GM12878 (cell line): ENCODE data around the gene UNC119. TPM values are rescaled to one million over a fixed set of nuclear protein-coding genes. Genes with fewer than 3 reads are reported as not detected.

ENCODE experiments used
- CHD2 ChIP-seq: IDR thresholded peaks from 2 replicates; pipeline ENCODE4 v1.6.1; 2011; ENCODE audit warnings: low read depth, low read length, improper control_type of control experiment, borderline replicate concordance
- EP300 ChIP-seq, 2 experiments: fragments of 150-350 bp in 1 of 2; IDR thresholded peaks; 2 replicates each; pipeline ENCODE4 v1.6.1; 2011 to 2012; ENCODE audit warnings: low read depth in 2 of 2, low read length in 2 of 2, borderline replicate concordance in 1 of 2, improper control_type of control experiment in 1 of 2, inconsistent platforms in 1 of 2; ENCODE audit not compliant: control insufficient read depth in 1 of 2
- ETV6 ChIP-seq, 2 experiments: fragments of 450-650 bp in 1 of 2; IDR thresholded peaks in 1 of 2; conservative IDR thresholded peaks in 1 of 2; 2 replicates each; pipeline ENCODE4 v1.6.1; 2014; ENCODE audit warnings: antibody characterized with exemption in 1 of 2, borderline replicate concordance in 1 of 2, low read depth in 1 of 2, mild to moderate bottlenecking in 1 of 2, moderate library complexity in 1 of 2
- MYB ChIP-seq: fragments of 150-350 bp; IDR thresholded peaks from 2 replicates; pipeline ENCODE4 v1.6.1; 2014; ENCODE audit warnings: mild to moderate bottlenecking, low read depth, low read length, borderline replicate concordance
- NFIC ChIP-seq: IDR thresholded peaks from 2 replicates; pipeline ENCODE4 v1.6.1; 2012; ENCODE audit warnings: low read depth, mild to moderate bottlenecking, inconsistent platforms, low read length, moderate library complexity
- NFYB ChIP-seq: IDR thresholded peaks from 2 replicates; pipeline ENCODE4 v1.6.1; 2011; ENCODE audit warnings: low read depth, mild to moderate bottlenecking, low read length, improper control_type of control experiment, moderate library complexity; ENCODE audit not compliant: insufficient read depth
- NR2C2 ChIP-seq: IDR thresholded peaks from 2 replicates; pipeline ENCODE4 v1.6.1; 2011; ENCODE audit warnings: borderline replicate concordance, low read depth; ENCODE audit not compliant: control insufficient read depth, insufficient read length
- NR2F1 ChIP-seq: fragments of 450-650 bp; conservative IDR thresholded peaks from 2 replicates; pipeline ENCODE4 v1.6.1; 2017; ENCODE audit warnings: mild to moderate bottlenecking
- POLR2AphosphoS5 ChIP-seq: IDR thresholded peaks from 2 replicates; pipeline ENCODE4 v1.6.1; 2011; ENCODE audit warnings: mild to moderate bottlenecking, low read length, inconsistent platforms
- REST ChIP-seq: IDR thresholded peaks from 2 replicates; pipeline ENCODE4 v1.6.1; 2012; ENCODE audit warnings: mild to moderate bottlenecking, low read depth, low read length
- SIX5 ChIP-seq: IDR thresholded peaks from 2 replicates; pipeline ENCODE4 v1.6.1; 2011; ENCODE audit warnings: mild to moderate bottlenecking, low read depth, low read length, moderate library complexity; ENCODE audit not compliant: severe bottlenecking
- SMC3 ChIP-seq: IDR thresholded peaks from 2 replicates; pipeline ENCODE4 v1.6.1; 2011; ENCODE audit warnings: low read length, improper control_type of control experiment, borderline replicate concordance
- STAT1 ChIP-seq: fragments of 450-650 bp; conservative IDR thresholded peaks from 2 replicates; pipeline ENCODE4 v1.6.1; 2014; ENCODE audit warnings: antibody characterized with exemption, mild to moderate bottlenecking
- ZNF217 ChIP-seq: fragments of 450-650 bp; IDR thresholded peaks from 2 replicates; pipeline ENCODE4 v1.6.1; 2017; ENCODE audit warnings: antibody characterized with exemption, mild to moderate bottlenecking
- ZNF24 ChIP-seq: fragments of 450-650 bp; IDR thresholded peaks from 2 replicates; pipeline ENCODE4 v1.6.1; 2017; ENCODE audit warnings: antibody characterized with exemption, mild to moderate bottlenecking
- polyA plus RNA-seq, 11 experiments: library from polyadenylated mRNA; depleted of rRNA in 4 of 11; unstranded in 6 of 11; stranded (reverse) in 5 of 11; fragments of >200 nt; fragmentation: Nextera tagmentation in 4 of 11; fragmentation: Illumina TruSeq in 1 of 11; extraction: Ambion mirVana in 4 of 11; extraction: Trizol in 1 of 11; gene quantifications; 1 replicate in 1 of 11; 2 replicates in 10 of 11; pipeline versions ENCODE4 v1.2.1 to v1.2.3, GENCODE V29; 2011 to 2016; ENCODE audit warnings: inconsistent platforms in 2 of 11, missing spikeins in 2 of 11, low read depth in 1 of 11
- total RNA-seq, 4 experiments: library from RNA; depleted of rRNA in 3 of 4; stranded (reverse); fragments of >200 nt in 3 of 4; fragmentation: Illumina TruSeq in 1 of 4; extraction: Trizol in 1 of 4; gene quantifications; 2 replicates each; pipeline versions ENCODE4 v1.2.1 to v1.2.3, GENCODE V29; 2013 to 2021
- TF ChIP-seq, protein P1 (sequence below): fragments of 450-650 bp; IDR thresholded peaks from 2 replicates; pipeline ENCODE4 v1.6.1; 2017; ENCODE audit warnings: antibody characterized with exemption, mild to moderate bottlenecking, moderate library complexity
- TF ChIP-seq, protein P2 (sequence below): fragments of 450-650 bp; IDR thresholded peaks from 2 replicates; pipeline ENCODE4 v1.6.1; 2016; ENCODE audit warnings: mild to moderate bottlenecking
- TF ChIP-seq, protein P3 (sequence below): fragments of 450-650 bp; formaldehyde crosslinking; IDR thresholded peaks from 2 replicates; pipeline ENCODE4 v1.5.0; 2022; ENCODE audit warnings: mild to moderate bottlenecking, missing genetic modification characterization

UNC119 gene
- total and polyA plus RNA-seq, 10 of the 15 experiments (the other 5 are each of a cell fraction or from before 2014, with no cell fraction given): 2.7 to 436 (median 57.8) TPM

DNA sequence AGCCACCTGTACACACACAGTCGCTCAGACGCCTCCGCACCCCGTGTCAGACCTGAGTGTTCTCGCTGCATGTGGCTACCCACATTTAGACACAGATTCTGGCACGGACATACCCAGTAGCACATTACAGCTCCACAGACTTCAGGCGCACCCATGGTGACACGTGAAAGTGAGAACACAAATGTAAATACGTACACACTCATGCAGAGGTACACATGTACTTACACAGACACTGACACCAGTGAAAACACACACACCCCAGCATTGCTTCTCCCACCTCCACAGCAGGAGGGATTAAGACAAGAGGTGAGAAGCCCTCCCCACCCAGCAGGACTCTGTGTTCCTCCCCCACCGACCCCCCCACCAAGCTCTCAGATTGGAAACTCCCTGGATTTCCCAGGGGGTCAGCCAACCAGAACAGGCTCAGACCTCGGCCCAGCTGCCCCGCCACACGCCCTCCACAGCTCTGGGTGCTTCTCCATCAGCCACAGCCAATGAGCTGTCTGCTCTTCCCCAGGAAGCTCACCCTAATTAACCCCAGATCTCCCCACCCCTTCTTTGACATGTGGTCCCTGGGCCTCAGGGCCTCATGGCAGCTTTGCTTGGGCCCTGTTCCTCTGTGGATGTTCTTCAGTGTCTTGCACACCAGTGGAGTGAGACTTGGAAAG, 51.6 kb downstream of the UNC119 start (continued):
- TF ChIP-seq REST: no peak
- TF ChIP-seq NFYB: no peak
- TF ChIP-seq ZNF24: no peak
- TF ChIP-seq NR2F1: peak; percentile 73; the same call in 1 of the 2 replicates
- TF ChIP-seq EP300 (IDR thresholded peaks at IDR 0.05; ENCODE audit: borderline replicate concordance in 1 of 2, control insufficient read depth in 1 of 2, low read depth in 2 of 2, low read length in 2 of 2): no peak
- no peak for TF ChIP-seq NR2C2
- no peak for TF ChIP-seq SMC3
- TF ChIP-seq CHD2: no peak; the same call in 1 of the 2 replicates
- TF ChIP-seq, protein P1, sequence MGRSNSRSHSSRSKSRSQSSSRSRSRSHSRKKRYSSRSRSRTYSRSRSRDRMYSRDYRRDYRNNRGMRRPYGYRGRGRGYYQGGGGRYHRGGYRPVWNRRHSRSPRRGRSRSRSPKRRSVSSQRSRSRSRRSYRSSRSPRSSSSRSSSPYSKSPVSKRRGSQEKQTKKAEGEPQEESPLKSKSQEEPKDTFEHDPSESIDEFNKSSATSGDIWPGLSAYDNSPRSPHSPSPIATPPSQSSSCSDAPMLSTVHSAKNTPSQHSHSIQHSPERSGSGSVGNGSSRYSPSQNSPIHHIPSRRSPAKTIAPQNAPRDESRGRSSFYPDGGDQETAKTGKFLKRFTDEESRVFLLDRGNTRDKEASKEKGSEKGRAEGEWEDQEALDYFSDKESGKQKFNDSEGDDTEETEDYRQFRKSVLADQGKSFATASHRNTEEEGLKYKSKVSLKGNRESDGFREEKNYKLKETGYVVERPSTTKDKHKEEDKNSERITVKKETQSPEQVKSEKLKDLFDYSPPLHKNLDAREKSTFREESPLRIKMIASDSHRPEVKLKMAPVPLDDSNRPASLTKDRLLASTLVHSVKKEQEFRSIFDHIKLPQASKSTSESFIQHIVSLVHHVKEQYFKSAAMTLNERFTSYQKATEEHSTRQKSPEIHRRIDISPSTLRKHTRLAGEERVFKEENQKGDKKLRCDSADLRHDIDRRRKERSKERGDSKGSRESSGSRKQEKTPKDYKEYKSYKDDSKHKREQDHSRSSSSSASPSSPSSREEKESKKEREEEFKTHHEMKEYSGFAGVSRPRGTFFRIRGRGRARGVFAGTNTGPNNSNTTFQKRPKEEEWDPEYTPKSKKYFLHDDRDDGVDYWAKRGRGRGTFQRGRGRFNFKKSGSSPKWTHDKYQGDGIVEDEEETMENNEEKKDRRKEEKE: no peak
- TF ChIP-seq NFIC: no peak
- no peak; the same call in 1 of the 2 replicates for TF ChIP-seq STAT1
- TF ChIP-seq ZNF217: no peak
- TF ChIP-seq ETV6 (conservative IDR thresholded peaks at IDR 0.05 in 1 of 2, IDR thresholded peaks at IDR 0.05 in 1 of 2; ENCODE audit: borderline replicate concordance in 1 of 2, low read depth in 1 of 2): no peak
- TF ChIP-seq POLR2AphosphoS5: peak; percentile 71
- TF ChIP-seq, protein P2, sequence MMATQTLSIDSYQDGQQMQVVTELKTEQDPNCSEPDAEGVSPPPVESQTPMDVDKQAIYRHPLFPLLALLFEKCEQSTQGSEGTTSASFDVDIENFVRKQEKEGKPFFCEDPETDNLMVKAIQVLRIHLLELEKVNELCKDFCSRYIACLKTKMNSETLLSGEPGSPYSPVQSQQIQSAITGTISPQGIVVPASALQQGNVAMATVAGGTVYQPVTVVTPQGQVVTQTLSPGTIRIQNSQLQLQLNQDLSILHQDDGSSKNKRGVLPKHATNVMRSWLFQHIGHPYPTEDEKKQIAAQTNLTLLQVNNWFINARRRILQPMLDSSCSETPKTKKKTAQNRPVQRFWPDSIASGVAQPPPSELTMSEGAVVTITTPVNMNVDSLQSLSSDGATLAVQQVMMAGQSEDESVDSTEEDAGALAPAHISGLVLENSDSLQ: peak; percentile 41
- no peak for TF ChIP-seq MYB
- TF ChIP-seq, protein P3, sequence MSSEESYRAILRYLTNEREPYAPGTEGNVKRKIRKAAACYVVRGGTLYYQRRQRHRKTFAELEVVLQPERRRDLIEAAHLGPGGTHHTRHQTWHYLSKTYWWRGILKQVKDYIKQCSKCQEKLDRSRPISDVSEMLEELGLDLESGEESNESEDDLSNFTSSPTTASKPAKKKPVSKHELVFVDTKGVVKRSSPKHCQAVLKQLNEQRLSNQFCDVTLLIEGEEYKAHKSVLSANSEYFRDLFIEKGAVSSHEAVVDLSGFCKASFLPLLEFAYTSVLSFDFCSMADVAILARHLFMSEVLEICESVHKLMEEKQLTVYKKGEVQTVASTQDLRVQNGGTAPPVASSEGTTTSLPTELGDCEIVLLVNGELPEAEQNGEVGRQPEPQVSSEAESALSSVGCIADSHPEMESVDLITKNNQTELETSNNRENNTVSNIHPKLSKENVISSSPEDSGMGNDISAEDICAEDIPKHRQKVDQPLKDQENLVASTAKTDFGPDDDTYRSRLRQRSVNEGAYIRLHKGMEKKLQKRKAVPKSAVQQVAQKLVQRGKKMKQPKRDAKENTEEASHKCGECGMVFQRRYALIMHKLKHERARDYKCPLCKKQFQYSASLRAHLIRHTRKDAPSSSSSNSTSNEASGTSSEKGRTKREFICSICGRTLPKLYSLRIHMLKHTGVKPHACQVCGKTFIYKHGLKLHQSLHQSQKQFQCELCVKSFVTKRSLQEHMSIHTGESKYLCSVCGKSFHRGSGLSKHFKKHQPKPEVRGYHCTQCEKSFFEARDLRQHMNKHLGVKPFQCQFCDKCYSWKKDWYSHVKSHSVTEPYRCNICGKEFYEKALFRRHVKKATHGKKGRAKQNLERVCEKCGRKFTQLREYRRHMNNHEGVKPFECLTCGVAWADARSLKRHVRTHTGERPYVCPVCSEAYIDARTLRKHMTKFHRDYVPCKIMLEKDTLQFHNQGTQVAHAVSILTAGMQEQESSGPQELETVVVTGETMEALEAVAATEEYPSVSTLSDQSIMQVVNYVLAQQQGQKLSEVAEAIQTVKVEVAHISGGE: no peak
- TF ChIP-seq SIX5: no peak
